ENCODE measurements around the gene SNAPC5.

The SNAPC5 gene

DNA sequence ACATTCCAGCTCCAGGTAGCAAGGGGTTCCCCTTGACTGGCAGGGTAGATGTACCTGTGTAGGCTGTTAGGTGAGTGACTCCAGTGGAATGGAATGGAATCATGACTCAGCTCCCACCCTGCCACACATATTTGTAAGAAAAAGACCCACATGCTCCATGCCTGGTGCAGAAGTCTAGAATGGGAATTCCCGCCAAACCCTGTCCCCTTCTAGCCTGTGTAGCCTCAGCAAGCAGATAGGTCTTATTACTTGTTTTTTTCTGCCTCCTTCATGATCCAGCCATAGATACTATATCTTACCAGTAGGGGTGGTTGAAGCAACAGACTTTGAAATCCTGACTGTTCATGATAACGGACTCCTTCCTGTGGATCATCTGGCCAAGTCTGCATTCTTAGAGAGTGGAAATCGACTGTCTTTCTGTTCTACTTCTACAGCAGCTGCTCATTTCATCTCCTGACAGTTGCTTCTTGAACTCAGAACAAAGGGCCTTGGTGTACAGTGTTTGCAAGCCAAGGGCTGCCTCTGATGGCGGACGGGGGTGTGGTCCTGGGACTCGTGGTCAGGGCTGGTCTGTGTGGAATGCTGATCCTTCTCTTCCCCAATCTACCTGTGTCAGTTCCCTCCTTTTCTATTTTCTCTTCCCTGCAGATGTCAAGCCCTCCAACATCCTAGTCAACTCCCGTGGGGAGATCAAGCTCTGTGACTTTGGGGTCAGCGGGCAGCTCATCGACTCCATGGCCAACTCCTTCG, 16.3 kb downstream of the SNAPC5 start:
- H3K36me3 ChIP-seq (replicated peaks; ENCODE audit: insufficient read depth, low read length) = no peaks in the 10 kb centered on the region
- no peak overlapping the region for H3K4me2 ChIP-seq (ENCODE audit: low read depth, low read length)
- no peak for DNase-seq
- H3F3A ChIP-seq (ENCODE audit: insufficient read depth, low read length) = no peaks in the 10 kb centered on the region
- no peaks in the 10 kb centered on the region for H3K9me2 ChIP-seq (replicated peaks; ENCODE audit: insufficient read depth, low read length)
- H3K27ac ChIP-seq (ENCODE audit: low read length) = no peak overlapping the region
- no peak overlapping the region for H3K9ac ChIP-seq (ENCODE audit: low read length)
- H4K20me1 ChIP-seq (ENCODE audit: insufficient read depth, low read length) = no peaks in the 10 kb centered on the region
- no peaks in the 10 kb centered on the region for H3K27me3 ChIP-seq (replicated peaks; ENCODE audit: insufficient read depth, low read length)
- H3K9me3 ChIP-seq (replicated peaks; ENCODE audit: insufficient read depth, low read length) = no peaks in the 10 kb centered on the region
- no peak overlapping the region for H3K4me3 ChIP-seq (ENCODE audit: low read length)
- 0 out of 2 replicates have a peak, but pooled peaks cover 1% of the 10 kb centered on the region for H3K79me2 ChIP-seq (ENCODE audit: low read length)
- no peak overlapping the region for H2AFZ ChIP-seq (ENCODE audit: low read length)
- no peaks in the 10 kb centered on the region for H3K4me1 ChIP-seq (ENCODE audit: low read length)
- TF ChIP-seq EZH2 (optimal IDR thresholded peaks at IDR 0.05; ENCODE audit: low read depth, low read length) = no peak
- TF ChIP-seq, protein P1, sequence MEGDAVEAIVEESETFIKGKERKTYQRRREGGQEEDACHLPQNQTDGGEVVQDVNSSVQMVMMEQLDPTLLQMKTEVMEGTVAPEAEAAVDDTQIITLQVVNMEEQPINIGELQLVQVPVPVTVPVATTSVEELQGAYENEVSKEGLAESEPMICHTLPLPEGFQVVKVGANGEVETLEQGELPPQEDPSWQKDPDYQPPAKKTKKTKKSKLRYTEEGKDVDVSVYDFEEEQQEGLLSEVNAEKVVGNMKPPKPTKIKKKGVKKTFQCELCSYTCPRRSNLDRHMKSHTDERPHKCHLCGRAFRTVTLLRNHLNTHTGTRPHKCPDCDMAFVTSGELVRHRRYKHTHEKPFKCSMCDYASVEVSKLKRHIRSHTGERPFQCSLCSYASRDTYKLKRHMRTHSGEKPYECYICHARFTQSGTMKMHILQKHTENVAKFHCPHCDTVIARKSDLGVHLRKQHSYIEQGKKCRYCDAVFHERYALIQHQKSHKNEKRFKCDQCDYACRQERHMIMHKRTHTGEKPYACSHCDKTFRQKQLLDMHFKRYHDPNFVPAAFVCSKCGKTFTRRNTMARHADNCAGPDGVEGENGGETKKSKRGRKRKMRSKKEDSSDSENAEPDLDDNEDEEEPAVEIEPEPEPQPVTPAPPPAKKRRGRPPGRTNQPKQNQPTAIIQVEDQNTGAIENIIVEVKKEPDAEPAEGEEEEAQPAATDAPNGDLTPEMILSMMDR (IDR thresholded peaks at IDR 0.05; ENCODE audit: low read length) = no peak
- TF ChIP-seq EZH2phosphoT487 (IDR thresholded peaks at IDR 0.05; ENCODE audit: low read length) = no peak

DNA sequence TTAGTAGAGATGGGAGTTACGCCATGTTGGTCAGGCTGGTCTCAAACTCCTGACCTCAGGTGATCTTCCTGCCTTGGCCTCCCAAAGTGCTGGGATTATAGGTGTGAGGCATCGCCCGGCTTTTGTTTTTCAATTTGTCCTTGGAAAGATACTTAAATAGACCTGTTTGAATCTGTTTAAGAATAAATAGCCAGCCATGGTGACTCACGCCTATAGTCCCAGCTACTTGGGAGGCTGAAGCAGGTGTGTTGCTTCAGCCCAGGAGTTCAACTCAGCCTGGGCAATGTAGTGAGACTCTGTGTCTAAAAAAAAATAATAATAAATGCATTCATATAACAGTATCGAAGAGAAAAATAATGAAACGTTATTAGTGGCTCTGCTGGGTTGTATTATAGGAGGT, 17.3 kb downstream of the SNAPC5 start:
- Histone ChIP-seq H2AFZ (ENCODE audit: low read length) (no peak overlapping the region), H3K36me3 (replicated peaks; ENCODE audit: insufficient read depth, low read length) (no peaks in the 10 kb centered on the region), H3K4me1 (ENCODE audit: low read length) (no peaks in the 10 kb centered on the region), H3K9ac (ENCODE audit: low read length) (no peak overlapping the region), H3K79me2 (ENCODE audit: low read length) (peaks cover 3% of the 10 kb centered on the region; the same call in 1 of the 2 replicates), H3K9me3 (replicated peaks; ENCODE audit: insufficient read depth, low read length) (no peaks in the 10 kb centered on the region), H3K4me3 (ENCODE audit: low read length) (no peak overlapping the region), H3K4me2 (ENCODE audit: low read depth, low read length) (no peak overlapping the region), H3K9me2 (replicated peaks; ENCODE audit: insufficient read depth, low read length) (no peaks in the 10 kb centered on the region), H3K27me3 (replicated peaks; ENCODE audit: insufficient read depth, low read length) (no peaks in the 10 kb centered on the region), H3K27ac (ENCODE audit: low read length) (no peak overlapping the region), H3F3A (ENCODE audit: insufficient read depth, low read length) (no peaks in the 10 kb centered on the region), H4K20me1 (ENCODE audit: insufficient read depth, low read length) (no peaks in the 10 kb centered on the region)
- no peak for TF ChIP-seq EZH2 (optimal IDR thresholded peaks at IDR 0.05; ENCODE audit: low read depth, low read length)
- TF ChIP-seq, protein P1 (IDR thresholded peaks at IDR 0.05; ENCODE audit: low read length) = no peak
- no peak for TF ChIP-seq EZH2phosphoT487 (IDR thresholded peaks at IDR 0.05; ENCODE audit: low read length)
- no peak for DNase-seq

DNA sequence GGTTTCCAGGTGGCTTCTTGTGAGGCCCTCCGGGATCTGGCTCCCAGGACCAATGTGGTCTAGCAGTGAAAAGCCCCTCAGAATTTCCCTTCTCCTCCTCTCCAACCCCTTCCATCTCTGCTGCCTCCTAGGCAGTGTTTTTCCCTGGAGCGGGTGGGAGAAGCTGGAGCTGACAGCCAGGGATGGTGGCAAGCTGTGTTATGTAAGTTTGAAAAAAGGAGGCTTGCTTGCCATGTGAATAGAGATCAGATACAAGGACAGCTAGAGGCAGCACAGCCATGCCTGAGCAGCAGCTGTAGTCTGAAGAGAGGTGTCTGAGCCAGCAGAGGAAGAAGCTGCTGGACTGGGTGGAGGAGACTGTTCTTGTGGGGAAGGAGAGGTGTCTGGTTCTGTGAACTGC, 20.6 kb downstream of the SNAPC5 start:
- no peak for DNase-seq
- Histone ChIP-seq H3K27me3 (replicated peaks; ENCODE audit: insufficient read depth, low read length) (no peaks in the 10 kb centered on the region), H3F3A (ENCODE audit: insufficient read depth, low read length) (peaks cover 7% of the 10 kb centered on the region), H3K9me3 (replicated peaks; ENCODE audit: insufficient read depth, low read length) (no peaks in the 10 kb centered on the region), H3K4me2 (ENCODE audit: low read depth, low read length) (no peak overlapping the region), H3K4me1 (ENCODE audit: low read length) (peaks cover 7% of the 10 kb centered on the region), H3K9me2 (replicated peaks; ENCODE audit: insufficient read depth, low read length) (no peaks in the 10 kb centered on the region), H3K79me2 (ENCODE audit: low read length) (peaks cover 6% of the 10 kb centered on the region; the same call in 1 of the 2 replicates), H3K36me3 (replicated peaks; ENCODE audit: insufficient read depth, low read length) (no peaks in the 10 kb centered on the region), H3K27ac (ENCODE audit: low read length) (no peak overlapping the region), H3K9ac (ENCODE audit: low read length) (no peak overlapping the region), H4K20me1 (ENCODE audit: insufficient read depth, low read length) (peaks cover 7% of the 10 kb centered on the region; the same call in 1 of the 2 replicates), H3K4me3 (ENCODE audit: low read length) (no peak overlapping the region), H2AFZ (ENCODE audit: low read length) (no peak overlapping the region)
- TF ChIP-seq EZH2phosphoT487 (IDR thresholded peaks at IDR 0.05; ENCODE audit: low read length) (no peak), EZH2 (optimal IDR thresholded peaks at IDR 0.05; ENCODE audit: low read depth, low read length) (no peak)
- TF ChIP-seq, protein P1 (IDR thresholded peaks at IDR 0.05; ENCODE audit: low read length) = no peak

Data from MM.1S (cell line).